Caco-2 (cell line): ENCODE measurements around the gene RIPPLY3. TPM values are rescaled to one million over a fixed set of nuclear protein-coding genes. Genes with fewer than 3 reads are reported as not detected.
A peak's percentile ranks its signal among the peaks of the same experiment; 100 is the strongest.

ENCODE experiments used
- BruUV-seq: library from RNA; stranded (reverse); fragments of 400-500 nt; replicated peaks from 2 replicates; lab custom pipeline; 2021; lab: Mats Ljungman, UMichigan
- CTCF ChIA-PET: fragments of 300-600 bp; sonication (Branson Sonifier 250); formaldehyde crosslinking; loops from one replicate; lab custom pipeline; 2022; ENCODE audit warnings: antibody characterized with exemption; lab: Charles Lee
- POLR2A ChIA-PET: fragments of 300-600 bp; sonication (Branson Sonifier 250); formaldehyde crosslinking; loops from one replicate; lab custom pipeline; 2022; ENCODE audit warnings: antibody characterized with exemption; lab: Charles Lee
- DNase-seq, 2 experiments: peaks; one replicate each; pipeline versions ENCODE4 v3.0.0 to v3.0.0-alpha.2; 2020 to 2022
- H3K27me3 ChIP-seq: replicated peaks from 2 replicates; pipeline ENCODE4 v1.6.0; 2011; ENCODE audit warnings: low read length; ENCODE audit not compliant: control insufficient read depth, insufficient read depth
- H3K36me3 ChIP-seq: 2 replicates; pipeline ENCODE4 v1.5.1; 2011; ENCODE audit warnings: low read length; ENCODE audit not compliant: control insufficient read depth, insufficient read depth
- H3K4me1 ChIP-seq: fragments of 250-450 bp; sonication (Bioruptor Pico); 2 replicates; pipeline ENCODE4 v1.5.1; 2020; ENCODE audit warnings: mild to moderate bottlenecking
- H3K4me3 ChIP-seq: 2 replicates; pipeline ENCODE4 v1.5.1; 2011; ENCODE audit warnings: low read depth, mild to moderate bottlenecking, control low read depth, low read length
- H3K9me3 ChIP-seq: fragments of 250-450 bp; sonication (Bioruptor Pico); 2 replicates; pipeline ENCODE4 v1.5.1; 2020; ENCODE audit warnings: mild to moderate bottlenecking, moderate library complexity
- H3K27ac Mint-ChIP-seq: one replicate; pipeline ENCODE4 v1.8.0; 2022; ENCODE audit warnings: mixed read lengths; ENCODE audit not compliant: unreplicated experiment
- H3K27me3 Mint-ChIP-seq: one replicate; pipeline ENCODE4 v1.8.0; 2022; ENCODE audit warnings: mixed read lengths; ENCODE audit not compliant: insufficient read depth, unreplicated experiment
- H3K36me3 Mint-ChIP-seq: one replicate; pipeline ENCODE4 v1.8.0; 2022; ENCODE audit warnings: mild to moderate bottlenecking, mixed read lengths; ENCODE audit not compliant: insufficient read depth, unreplicated experiment
- H3K4me1 Mint-ChIP-seq: one replicate; pipeline ENCODE4 v1.8.0; 2022; ENCODE audit warnings: low read depth, mixed read lengths; ENCODE audit not compliant: unreplicated experiment
- H3K4me3 Mint-ChIP-seq: one replicate; pipeline ENCODE4 v1.8.0; 2022; ENCODE audit warnings: mild to moderate bottlenecking, moderate library complexity, mixed read lengths; ENCODE audit not compliant: unreplicated experiment
- H3K9me3 Mint-ChIP-seq: one replicate; pipeline ENCODE4 v1.8.0; 2022; ENCODE audit warnings: mixed read lengths; ENCODE audit not compliant: unreplicated experiment
- intact Hi-C: fragments of 100-400 bp; cut with micrococcal nuclease; formaldehyde crosslinking; loops from one replicate; pipeline ENCODE4 v1.10.0; 2022; ENCODE audit not compliant: unreplicated experiment
- total RNA-seq: library from RNA; stranded (reverse); gene quantifications from 2 replicates; pipeline ENCODE4 v1.2.3, GENCODE V29; 2022
- TF ChIP-seq, protein P1 (sequence below), 2 experiments: fragments of 200-600 bp in 1 of 2; IDR thresholded peaks; 1 replicate in 1 of 2; 2 replicates in 1 of 2; pipeline versions ENCODE4 v1.5.1 to v1.8.0; 2011 to 2022; ENCODE audit warnings: antibody characterized with exemption in 1 of 2, control low read depth in 1 of 2, inconsistent platforms in 1 of 2, low read depth in 1 of 2, low read length in 1 of 2, mild to moderate bottlenecking in 1 of 2, moderate library complexity in 1 of 2; ENCODE audit not compliant: insufficient read depth in 1 of 2, severe bottlenecking in 1 of 2, unreplicated experiment in 1 of 2

The RIPPLY3 gene
- total RNA-seq, 1 experiment from 2014 or later, result 0.91 TPM

DNA sequence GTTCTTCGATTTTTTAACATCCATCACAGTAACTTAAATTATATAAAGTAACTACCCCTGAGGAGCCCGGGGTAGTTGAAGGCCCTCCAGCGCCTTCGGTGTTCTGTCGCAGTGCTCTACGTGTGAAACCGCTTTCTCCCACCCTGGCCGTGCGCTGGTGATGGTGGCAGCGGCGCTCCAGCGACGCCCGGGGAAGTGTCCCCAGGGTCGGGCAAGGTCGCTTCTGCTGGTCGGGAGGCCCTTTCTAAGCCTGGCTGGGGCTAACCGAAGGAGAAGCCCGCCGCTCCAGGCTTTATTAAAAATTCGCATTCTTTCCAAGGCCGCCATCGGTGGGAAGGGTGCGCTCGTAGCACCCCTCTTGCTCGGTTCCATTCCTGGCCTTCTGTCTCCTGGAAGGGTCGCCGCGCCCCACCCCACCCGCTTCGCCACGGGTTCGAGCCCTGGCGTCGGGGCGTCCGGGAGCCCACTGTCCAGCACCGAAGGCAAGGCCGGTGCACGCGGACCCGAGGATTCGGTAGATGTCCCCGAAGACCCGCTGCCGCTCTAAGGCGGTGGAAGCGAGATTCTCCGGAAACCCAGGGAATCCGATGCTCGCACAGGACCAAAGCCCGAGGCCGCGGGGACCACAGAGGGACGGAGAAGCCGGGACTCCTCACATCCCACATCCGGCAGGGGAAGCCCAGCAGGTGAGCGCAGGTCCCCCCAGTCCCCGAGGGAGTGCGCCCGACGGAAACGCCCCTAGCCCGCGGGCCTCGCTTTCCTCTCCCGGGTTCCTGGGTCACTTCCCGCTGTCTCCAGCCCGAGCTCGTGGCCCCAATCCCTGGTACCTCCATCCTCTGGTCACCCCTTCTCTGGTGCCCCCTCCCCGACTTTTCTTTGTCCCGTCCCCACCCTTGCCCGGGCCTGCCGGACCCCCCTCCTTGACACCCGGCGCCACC, 685 bp upstream of the RIPPLY3 start:
- no peak for DNase-seq
- ChIA-PET CTCF (no interaction called here), POLR2A (no interaction called here)
- Mint-ChIP-seq H3K27ac (no peak overlapping the region), H3K36me3 (no peaks in the 10 kb centered on the region), H3K9me3 (no peaks in the 10 kb centered on the region), H3K4me3 (no peak overlapping the region), H3K27me3 (no peaks in the 10 kb centered on the region), H3K4me1 (no peaks in the 10 kb centered on the region)
- TF ChIP-seq, protein P1, sequence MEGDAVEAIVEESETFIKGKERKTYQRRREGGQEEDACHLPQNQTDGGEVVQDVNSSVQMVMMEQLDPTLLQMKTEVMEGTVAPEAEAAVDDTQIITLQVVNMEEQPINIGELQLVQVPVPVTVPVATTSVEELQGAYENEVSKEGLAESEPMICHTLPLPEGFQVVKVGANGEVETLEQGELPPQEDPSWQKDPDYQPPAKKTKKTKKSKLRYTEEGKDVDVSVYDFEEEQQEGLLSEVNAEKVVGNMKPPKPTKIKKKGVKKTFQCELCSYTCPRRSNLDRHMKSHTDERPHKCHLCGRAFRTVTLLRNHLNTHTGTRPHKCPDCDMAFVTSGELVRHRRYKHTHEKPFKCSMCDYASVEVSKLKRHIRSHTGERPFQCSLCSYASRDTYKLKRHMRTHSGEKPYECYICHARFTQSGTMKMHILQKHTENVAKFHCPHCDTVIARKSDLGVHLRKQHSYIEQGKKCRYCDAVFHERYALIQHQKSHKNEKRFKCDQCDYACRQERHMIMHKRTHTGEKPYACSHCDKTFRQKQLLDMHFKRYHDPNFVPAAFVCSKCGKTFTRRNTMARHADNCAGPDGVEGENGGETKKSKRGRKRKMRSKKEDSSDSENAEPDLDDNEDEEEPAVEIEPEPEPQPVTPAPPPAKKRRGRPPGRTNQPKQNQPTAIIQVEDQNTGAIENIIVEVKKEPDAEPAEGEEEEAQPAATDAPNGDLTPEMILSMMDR (IDR thresholded peaks at IDR 0.05; ENCODE audit: insufficient read depth in 1 of 2, low read depth in 1 of 2, low read length in 1 of 2, severe bottlenecking in 1 of 2, unreplicated experiment in 1 of 2), result no peak
- H3K4me3 ChIP-seq, result peak overlapping the region; percentile 53; the same call in 1 of the 2 replicates
- intact Hi-C loops, result no loop called here
- no peaks in the 10 kb centered on the region for H3K4me1 ChIP-seq
- BruUV-seq, result no TSS peak
- H3K9me3 ChIP-seq, result no peaks in the 10 kb centered on the region
- H3K36me3 ChIP-seq, result no peaks in the 10 kb centered on the region
- H3K27me3 ChIP-seq, result no peaks in the 10 kb centered on the region

DNA sequence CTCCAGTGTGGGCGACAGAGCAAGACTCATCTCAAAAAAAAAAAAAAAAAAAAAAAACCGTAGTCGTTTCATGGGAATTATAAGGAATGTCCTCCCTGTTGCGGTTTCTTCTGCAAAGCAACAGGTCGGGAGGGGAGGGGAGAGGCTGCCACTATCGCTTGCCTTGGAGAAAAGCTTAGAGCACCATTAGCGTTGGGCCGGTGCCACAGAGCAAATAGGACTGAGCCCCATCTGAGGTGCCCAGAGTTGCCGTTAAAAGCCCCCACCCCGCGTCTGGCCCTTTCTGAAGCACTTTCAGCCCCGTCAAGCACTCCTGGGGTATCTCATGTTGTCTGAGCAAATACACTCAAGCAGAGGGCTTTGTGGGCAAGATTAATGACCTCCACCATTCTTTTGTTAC, 2.2 kb downstream of the RIPPLY3 start:
- TF ChIP-seq, protein P1 (IDR thresholded peaks at IDR 0.05; ENCODE audit: insufficient read depth in 1 of 2, low read depth in 1 of 2, low read length in 1 of 2, severe bottlenecking in 1 of 2, unreplicated experiment in 1 of 2), result no peak
- BruUV-seq, result no TSS peak
- H3K4me3 ChIP-seq, result no peak overlapping the region

DNA sequence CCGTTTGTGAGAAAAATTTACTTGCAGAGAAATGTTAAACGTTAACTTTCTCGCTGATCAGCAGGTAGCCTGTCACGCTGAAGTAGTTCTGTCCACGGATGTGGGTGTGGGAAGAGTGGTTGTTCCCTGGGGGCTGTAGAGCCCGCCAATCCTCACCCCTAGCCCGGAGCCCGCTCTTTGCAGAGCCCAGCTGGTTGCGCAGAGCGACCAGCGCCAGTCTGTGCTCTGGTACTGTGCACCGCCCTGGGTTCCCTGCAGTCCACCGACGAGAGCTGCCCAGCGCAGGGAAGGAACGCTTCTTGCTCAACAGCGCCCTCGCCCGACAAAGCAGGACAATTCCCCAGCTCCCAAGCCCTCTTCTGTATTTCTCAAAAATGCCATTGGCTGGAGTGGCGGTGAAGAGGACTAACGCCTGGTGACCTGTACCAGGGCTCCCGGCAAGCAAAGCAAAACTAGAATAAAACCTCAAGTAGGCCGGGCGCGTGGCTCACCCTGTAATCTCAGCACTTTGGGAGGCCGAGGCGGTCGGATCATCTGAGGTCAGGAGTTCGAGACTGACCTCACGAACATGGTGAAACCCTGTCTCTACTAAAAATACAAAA, 3.3 kb downstream of the RIPPLY3 start:
- Histone ChIP-seq H3K4me3 (peak overlapping the region; percentile 43), H3K36me3 (no peaks in the 10 kb centered on the region), H3K4me1 (no peaks in the 10 kb centered on the region), H3K27me3 (no peaks in the 10 kb centered on the region), H3K9me3 (no peaks in the 10 kb centered on the region)
- intact Hi-C loops, result loop anchor here (1.0 to 5.0 kb wide), 2 partner anchors 33 to 62 kb away; partner anchors contain the start of genes PIGP and TTC3
- CTCF ChIA-PET, result interaction anchor here (0.6 to 1.4 kb wide), 11 partner anchors 9 to 108 kb away, joined by 3 to 41 read pairs (median 5); partner anchors contain the start of gene HLCS
- Mint-ChIP-seq H3K9me3 (no peaks in the 10 kb centered on the region), H3K4me1 (no peaks in the 10 kb centered on the region), H3K27ac (no peak overlapping the region), H3K36me3 (no peaks in the 10 kb centered on the region), H3K27me3 (no peaks in the 10 kb centered on the region), H3K4me3 (peak overlapping the region; percentile 70)
- DNase-seq, result peak; percentile 87 to 90
- no TSS peak for BruUV-seq
- TF ChIP-seq, protein P1 (IDR thresholded peaks at IDR 0.05; ENCODE audit: insufficient read depth in 1 of 2, low read depth in 1 of 2, low read length in 1 of 2, severe bottlenecking in 1 of 2, unreplicated experiment in 1 of 2), result peak; percentile 85 to 87
- POLR2A ChIA-PET, result interaction anchor here (0.5 to 0.6 kb wide), 2 partner anchors 30 to 63 kb away, joined by 5 to 6 read pairs; partner anchors contain the start of genes PIGP and TTC3

More for the DNA sequence above, 2.2 kb downstream of the RIPPLY3 start:
- DNase-seq, result no peak
- Mint-ChIP-seq H3K4me1 (no peaks in the 10 kb centered on the region), H3K36me3 (no peaks in the 10 kb centered on the region), H3K4me3 (peak overlapping the region; percentile 70), H3K9me3 (no peaks in the 10 kb centered on the region), H3K27ac (no peak overlapping the region), H3K27me3 (no peaks in the 10 kb centered on the region)
- Histone ChIP-seq H3K4me1 (no peaks in the 10 kb centered on the region), H3K27me3 (no peaks in the 10 kb centered on the region), H3K9me3 (no peaks in the 10 kb centered on the region), H3K36me3 (no peaks in the 10 kb centered on the region)
- ChIA-PET CTCF (interaction anchor here (2.0 kb wide), 1 partner anchor 32 kb away, joined by 6 read pairs; no protein-coding TSS in a partner anchor), POLR2A (no interaction called here)
- intact Hi-C loops, result no loop called here
